Measurements from ENCODE around the gene KIAA0753.

Gene KIAA0753

GRCh38 chr17:6638046-6638908 is 2.2 kb downstream of the KIAA0753 start:
- Histone ChIP-seq H3K36me3 (ENCODE audit: low read length) (peaks cover 6% of the 10 kb centered on the region; the same call in 1 of the 2 replicates), H3K27ac (ENCODE audit: low read depth, low read length) (no peak overlapping the region), H3K9ac (ENCODE audit: low read length) (no peak overlapping the region), H3F3A (ENCODE audit: insufficient read depth) (no peaks in the 10 kb centered on the region; the same call in 1 of the 2 replicates), H3K4me2 (ENCODE audit: low read depth, low read length, poor library complexity, severe bottlenecking) (no peak overlapping the region), H3K79me2 (ENCODE audit: insufficient read depth, low read length) (peaks cover 15% of the 10 kb centered on the region), H2AFZ (ENCODE audit: low read depth, low read length, severe bottlenecking) (no peak overlapping the region), H3K9me3 (ENCODE audit: insufficient read depth, low read length) (no peaks in the 10 kb centered on the region), H3K4me3 (ENCODE audit: insufficient read depth, low read length, poor library complexity, severe bottlenecking) (no peak overlapping the region), H3K27me3 (ENCODE audit: low read length) (no peaks in the 10 kb centered on the region), H3K9me2 (replicated peaks; ENCODE audit: insufficient read depth, low read length) (no peaks in the 10 kb centered on the region), H4K20me1 (ENCODE audit: low read depth, low read length) (no peaks in the 10 kb centered on the region)
- no peak for TF ChIP-seq EZH2phosphoT487 (conservative IDR thresholded peaks at IDR 0.05; ENCODE audit: low read length)
- TF ChIP-seq, protein P1, sequence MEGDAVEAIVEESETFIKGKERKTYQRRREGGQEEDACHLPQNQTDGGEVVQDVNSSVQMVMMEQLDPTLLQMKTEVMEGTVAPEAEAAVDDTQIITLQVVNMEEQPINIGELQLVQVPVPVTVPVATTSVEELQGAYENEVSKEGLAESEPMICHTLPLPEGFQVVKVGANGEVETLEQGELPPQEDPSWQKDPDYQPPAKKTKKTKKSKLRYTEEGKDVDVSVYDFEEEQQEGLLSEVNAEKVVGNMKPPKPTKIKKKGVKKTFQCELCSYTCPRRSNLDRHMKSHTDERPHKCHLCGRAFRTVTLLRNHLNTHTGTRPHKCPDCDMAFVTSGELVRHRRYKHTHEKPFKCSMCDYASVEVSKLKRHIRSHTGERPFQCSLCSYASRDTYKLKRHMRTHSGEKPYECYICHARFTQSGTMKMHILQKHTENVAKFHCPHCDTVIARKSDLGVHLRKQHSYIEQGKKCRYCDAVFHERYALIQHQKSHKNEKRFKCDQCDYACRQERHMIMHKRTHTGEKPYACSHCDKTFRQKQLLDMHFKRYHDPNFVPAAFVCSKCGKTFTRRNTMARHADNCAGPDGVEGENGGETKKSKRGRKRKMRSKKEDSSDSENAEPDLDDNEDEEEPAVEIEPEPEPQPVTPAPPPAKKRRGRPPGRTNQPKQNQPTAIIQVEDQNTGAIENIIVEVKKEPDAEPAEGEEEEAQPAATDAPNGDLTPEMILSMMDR (IDR thresholded peaks at IDR 0.05; ENCODE audit: insufficient read depth, low read length, poor library complexity, severe bottlenecking) = no peak

DNA sequence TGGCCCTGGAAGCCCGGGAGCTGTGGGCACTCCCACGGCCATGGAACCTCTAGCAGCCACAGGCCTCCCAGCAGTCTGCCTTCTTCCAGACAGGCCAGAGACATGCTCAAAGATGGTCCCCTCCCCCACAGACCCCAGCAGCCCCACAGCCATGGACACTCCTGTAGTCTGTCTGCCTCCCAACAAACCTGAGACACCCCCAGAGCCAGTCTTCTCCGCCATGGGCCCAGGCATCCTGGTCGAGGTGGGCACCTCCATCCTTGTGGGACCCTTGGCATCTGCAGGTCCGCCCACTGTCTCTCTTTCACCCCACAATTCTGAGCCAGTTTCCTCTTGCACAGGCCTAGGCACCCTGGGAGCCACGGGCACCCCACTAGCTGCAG is 3.1 kb downstream of the KIAA0753 start:
- peaks cover 15% of the 10 kb centered on the region for H3K79me2 ChIP-seq (ENCODE audit: insufficient read depth, low read length)
- no peaks in the 10 kb centered on the region for H4K20me1 ChIP-seq (ENCODE audit: low read depth, low read length)
- H3K36me3 ChIP-seq (ENCODE audit: low read length) = peaks cover 14% of the 10 kb centered on the region
- no peak overlapping the region for H3K27ac ChIP-seq (ENCODE audit: low read depth, low read length)
- H3K9me3 ChIP-seq (ENCODE audit: insufficient read depth, low read length) = no peaks in the 10 kb centered on the region
- no peak overlapping the region for H3K9ac ChIP-seq (ENCODE audit: low read length)
- H2AFZ ChIP-seq (ENCODE audit: low read depth, low read length, severe bottlenecking) = no peak overlapping the region
- TF ChIP-seq EZH2phosphoT487 (conservative IDR thresholded peaks at IDR 0.05; ENCODE audit: low read length) = no peak
- TF ChIP-seq, protein P1 (IDR thresholded peaks at IDR 0.05; ENCODE audit: insufficient read depth, low read length, poor library complexity, severe bottlenecking) = no peak
- H3K4me2 ChIP-seq (ENCODE audit: low read depth, low read length, poor library complexity, severe bottlenecking) = no peak overlapping the region
- no peaks in the 10 kb centered on the region for H3K27me3 ChIP-seq (ENCODE audit: low read length)
- no peaks in the 10 kb centered on the region for H3K9me2 ChIP-seq (replicated peaks; ENCODE audit: insufficient read depth, low read length)
- no peaks in the 10 kb centered on the region for H3F3A ChIP-seq (ENCODE audit: insufficient read depth)
- H3K4me3 ChIP-seq (ENCODE audit: insufficient read depth, low read length, poor library complexity, severe bottlenecking) = no peak overlapping the region

DNA sequence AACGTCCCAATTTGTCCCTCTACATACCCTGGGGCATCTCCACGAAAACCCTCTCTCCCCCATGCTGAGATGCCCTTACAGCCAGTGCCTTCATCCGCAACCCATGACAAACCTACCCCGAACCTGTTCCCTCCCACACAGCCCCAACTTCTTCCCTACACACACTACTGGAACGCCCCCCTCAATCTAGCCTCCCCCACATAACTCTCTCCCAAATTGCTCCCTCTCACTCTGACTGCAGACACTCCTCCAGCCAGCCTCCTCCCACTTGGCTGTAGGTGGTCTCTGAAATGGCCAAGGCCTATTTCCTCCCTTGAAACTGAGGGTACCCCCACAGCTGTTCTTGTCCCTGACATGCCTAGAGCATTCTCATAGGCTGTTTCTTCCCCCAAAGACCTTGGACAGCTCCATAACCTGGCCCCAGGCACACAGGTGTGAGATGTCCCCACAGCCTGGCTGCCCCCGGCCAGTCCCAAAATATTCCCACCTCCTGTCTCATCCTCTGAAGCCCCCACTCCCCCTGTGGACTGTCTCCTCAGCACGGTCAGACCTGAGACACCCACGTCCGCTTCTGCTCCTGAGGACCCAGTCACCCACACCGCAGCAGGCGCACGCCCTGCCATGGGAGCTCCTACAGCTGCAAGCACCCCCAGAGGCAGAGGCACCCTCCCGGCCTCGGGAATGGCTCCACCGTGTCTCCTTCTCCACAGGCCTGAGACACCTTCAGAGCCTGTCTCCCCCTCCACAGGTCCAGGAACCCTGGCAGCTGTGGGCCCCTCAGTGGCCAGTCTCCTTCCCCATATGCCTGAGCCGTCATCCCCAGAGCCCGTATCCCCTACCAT is 3.7 kb downstream of the KIAA0753 start:
- Histone ChIP-seq H4K20me1 (ENCODE audit: low read depth, low read length) (no peaks in the 10 kb centered on the region), H3K9me2 (replicated peaks; ENCODE audit: insufficient read depth, low read length) (no peaks in the 10 kb centered on the region), H3K4me3 (ENCODE audit: insufficient read depth, low read length, poor library complexity, severe bottlenecking) (no peak overlapping the region), H2AFZ (ENCODE audit: low read depth, low read length, severe bottlenecking) (no peak overlapping the region), H3K27me3 (ENCODE audit: low read length) (no peaks in the 10 kb centered on the region), H3K36me3 (ENCODE audit: low read length) (peaks cover 14% of the 10 kb centered on the region), H3K27ac (ENCODE audit: low read depth, low read length) (no peak overlapping the region), H3K9me3 (ENCODE audit: insufficient read depth, low read length) (no peaks in the 10 kb centered on the region), H3K4me2 (ENCODE audit: low read depth, low read length, poor library complexity, severe bottlenecking) (no peak overlapping the region), H3K79me2 (ENCODE audit: insufficient read depth, low read length) (peaks cover 9% of the 10 kb centered on the region), H3K9ac (ENCODE audit: low read length) (no peak overlapping the region), H3F3A (ENCODE audit: insufficient read depth) (no peaks in the 10 kb centered on the region)
- no peak for TF ChIP-seq EZH2phosphoT487 (conservative IDR thresholded peaks at IDR 0.05; ENCODE audit: low read length)
- TF ChIP-seq, protein P1 (IDR thresholded peaks at IDR 0.05; ENCODE audit: insufficient read depth, low read length, poor library complexity, severe bottlenecking) = no peak
